GM18502 (cell line): ENCODE measurements around the gene WBP1L.
"Not testable (repeated sequence)": the region's sequence is repeated elsewhere in the genome, so short reads cannot be mapped to it uniquely, and the experiment has no call there.

Source experiments
- ATAC-seq: cut with Tn5 transposase; IDR thresholded peaks from one replicate; pipeline ENCODE4 v1.9.1; 2021; ENCODE audit warnings: mild to moderate bottlenecking; ENCODE audit not compliant: unreplicated experiment, poor library complexity

The WBP1L gene

DNA sequence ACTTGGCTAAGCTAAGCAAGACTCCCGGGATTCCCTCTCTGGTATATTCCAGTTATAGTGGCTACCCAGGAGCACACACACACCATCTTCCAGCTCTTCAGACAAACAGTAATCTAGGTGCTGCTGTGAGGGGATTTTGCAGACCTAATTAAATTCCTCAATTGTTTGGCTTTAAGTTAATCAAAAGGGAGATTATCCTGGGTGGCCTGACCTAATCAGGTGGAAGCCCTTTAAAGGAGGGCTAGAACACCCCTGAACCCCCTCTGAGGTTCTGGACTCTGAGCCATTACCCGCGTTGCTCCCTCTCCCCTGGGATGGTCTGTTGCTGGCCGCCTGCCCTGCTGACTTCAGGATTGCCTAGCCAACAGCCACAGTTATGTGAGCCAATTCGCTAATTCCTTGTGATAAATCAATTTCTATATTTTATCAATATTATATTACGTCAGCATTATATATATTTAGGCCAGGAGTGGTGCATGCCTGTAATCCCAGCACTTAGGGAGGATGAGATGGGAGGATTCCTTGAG is 22.9 kb upstream of the WBP1L start:
- ATAC-seq: no peak

DNA sequence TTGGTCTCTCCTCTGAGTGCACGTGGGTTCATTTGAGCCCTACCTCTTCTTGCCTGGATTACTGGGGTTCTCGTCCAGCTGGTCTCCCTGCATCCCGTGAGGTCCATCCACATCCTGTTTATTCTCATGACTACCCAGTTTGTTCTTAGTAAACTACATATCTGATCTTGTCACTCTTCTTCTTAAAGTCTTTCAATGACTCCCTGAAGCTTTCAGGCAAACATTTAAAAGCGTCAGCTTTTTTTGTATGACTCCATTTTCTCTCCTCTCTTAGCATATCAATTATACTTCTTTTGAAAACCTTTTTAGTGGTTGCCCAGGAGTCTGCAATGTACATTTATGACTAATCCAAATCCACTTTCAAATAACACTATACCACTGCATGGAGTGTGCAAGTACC is 21.8 kb upstream of the WBP1L start:
- no peak for ATAC-seq

DNA sequence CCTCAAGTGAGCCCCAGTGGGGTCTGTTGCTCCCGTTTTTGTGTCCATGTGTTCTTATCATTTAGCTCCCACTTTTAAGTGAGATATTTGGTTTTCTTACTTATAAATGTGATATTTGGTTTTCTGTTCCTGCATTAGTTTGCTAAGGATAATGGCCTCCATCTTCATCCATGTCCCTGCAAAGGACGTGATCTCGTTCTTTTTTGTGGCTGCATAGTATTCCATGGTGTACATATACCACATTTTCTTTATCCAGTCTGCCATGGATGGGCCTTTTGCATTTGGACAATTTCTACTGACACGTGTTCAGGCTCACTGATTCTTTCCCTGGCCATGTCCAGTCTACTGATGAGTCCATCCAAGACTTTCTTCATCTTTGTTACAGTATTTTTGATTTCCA is 19.8 kb upstream of the WBP1L start:
- no peak for ATAC-seq

DNA sequence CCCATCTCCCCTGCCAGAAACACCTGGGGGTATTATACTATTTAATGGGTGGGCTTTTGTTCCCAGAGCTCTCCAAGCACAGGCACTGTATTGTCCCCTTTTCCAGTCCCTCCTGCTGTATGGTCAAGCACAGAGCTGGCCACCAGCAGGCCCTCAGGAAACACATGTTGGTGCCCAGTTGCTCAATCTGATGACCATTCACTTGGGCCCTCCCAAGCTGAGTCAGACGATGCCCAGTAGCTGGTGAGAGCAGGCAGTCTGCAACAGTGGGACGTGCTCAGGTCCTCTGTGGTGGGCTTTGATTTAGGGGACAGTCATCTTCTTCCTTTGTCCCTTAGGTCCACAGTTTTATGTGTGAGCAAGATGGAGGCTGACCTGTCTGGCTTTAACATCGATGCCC is 17.5 kb upstream of the WBP1L start:
- ATAC-seq: no peak

DNA sequence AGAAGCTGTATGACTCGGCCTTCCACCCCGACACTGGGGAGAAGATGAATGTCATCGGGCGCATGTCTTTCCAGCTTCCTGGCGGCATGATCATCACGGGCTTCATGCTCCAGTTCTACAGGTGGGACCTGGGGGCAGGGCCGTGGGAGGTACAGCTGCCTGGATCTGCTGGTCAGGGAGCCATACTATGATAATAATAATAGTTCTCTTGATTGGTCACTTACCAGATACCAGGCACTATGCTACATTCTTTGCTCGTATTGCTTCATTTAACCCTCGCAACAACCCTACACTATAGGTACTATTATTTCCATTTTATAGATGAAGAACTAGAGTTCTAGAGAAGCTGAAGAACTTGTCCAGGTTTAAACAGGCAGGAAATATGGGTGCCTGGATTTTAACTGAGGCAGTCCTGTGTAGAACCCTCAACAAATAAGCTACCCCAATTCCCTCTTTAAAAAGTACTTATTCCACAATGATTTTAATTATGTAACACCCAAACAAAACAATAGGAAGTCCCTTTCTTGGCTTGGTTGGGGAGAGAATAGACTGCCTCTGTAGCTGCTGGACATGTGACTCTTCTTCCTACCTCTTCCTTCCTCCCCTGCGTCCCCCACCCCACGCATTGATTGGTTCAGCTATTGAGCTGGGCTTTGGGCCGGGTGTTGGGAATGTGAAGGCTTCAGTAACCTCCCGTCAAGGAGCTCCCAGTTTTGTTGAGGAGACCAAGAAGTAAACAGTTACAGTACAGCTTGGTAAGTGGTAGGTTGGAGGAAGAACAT is 16.5 kb upstream of the WBP1L start:
- no peak for ATAC-seq

DNA sequence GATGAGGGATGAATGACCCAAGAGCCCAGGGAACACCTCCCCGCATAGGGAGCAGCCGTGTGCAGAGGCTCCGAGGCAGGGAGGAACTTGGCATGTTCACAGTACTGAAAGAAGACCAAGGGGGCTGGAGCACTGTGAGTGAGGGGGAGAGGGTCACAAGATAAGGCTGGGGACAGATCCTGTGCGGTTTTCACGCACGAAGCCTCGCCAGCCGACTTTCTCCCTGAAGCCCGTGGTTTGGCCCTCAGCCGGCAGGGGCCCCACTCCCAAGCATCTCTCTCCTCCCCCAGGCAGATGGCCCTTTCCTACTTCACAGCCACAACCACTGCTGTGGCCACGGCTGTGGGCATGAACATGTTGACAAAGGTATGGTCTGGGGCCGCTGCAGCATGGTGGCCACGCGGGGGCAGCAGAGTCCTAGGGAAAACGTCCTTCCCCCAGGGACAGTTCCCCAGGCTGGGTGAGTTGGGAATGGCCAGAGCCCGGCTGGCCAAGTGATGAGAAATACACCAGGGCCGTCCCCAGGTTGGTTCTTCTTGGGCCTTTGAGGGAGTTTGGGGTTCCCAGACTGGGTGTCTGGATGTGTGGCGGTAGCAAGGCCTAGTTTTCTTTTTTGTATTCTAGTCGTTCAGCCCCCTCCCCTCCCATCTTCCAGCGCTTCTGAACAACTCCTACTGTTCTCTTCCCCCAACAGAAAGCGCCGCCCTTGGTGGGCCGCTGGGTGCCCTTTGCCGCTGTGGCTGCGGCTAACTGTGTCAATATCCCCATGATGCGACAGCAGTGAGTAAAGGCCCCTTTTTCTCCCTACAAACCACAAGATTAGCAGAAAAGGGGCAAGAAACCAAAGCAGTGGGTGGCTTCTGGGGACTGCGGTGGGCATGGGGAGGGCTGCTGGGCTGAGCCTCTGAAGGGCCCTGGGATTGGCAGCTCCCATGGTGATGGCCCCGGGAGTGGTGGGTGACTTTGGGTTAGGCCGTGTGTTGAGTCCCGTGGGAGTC is 14.4 kb upstream of the WBP1L start:
- ATAC-seq: no peak

DNA sequence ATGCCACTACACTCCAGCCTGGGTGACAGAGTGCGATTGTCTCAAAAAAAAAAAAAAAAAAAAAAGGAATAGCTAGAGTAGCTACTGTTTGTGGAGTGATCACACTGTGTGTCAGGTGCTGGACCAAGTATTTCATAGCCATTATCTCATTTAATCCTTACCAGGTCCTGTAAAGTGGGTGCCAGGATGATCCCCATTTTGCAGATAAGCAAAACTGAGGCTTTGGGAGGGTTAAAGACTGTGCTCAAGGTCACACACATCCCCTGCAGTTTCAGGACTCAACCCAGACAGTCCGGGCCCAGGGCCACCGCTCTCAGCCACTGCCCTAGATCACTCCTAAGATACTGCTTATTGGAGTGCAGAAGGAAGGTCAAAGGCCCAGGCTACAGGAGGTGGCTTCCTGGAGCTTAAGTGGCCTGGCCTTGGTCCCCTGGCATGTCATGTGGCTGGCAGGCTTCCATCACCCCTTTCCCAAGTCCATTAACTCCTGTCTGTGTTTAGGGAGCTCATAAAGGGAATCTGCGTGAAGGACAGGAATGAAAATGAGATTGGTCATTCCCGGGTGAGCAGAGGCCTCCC is 12.4 kb upstream of the WBP1L start:
- ATAC-seq: no peak

DNA sequence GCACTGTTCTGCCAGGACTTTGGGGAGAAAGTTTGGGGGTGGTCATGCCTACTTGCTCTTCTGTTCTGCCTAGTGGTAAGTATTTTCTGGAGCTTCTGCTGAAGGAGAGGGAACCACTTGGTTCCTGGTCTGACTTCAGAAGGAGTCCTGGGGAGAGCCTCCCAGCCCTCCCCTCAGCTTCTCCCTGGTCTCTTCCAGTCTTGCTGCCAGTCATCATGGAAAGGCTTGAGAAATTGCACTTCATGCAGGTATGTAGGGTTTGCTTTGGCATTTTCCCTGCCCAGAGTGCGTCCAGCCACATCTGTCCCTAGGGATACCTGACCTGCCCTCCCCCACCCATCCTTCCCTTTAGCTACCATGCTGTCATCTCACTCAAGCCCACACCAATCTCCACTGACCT is 11.1 kb upstream of the WBP1L start:
- no peak for ATAC-seq

DNA sequence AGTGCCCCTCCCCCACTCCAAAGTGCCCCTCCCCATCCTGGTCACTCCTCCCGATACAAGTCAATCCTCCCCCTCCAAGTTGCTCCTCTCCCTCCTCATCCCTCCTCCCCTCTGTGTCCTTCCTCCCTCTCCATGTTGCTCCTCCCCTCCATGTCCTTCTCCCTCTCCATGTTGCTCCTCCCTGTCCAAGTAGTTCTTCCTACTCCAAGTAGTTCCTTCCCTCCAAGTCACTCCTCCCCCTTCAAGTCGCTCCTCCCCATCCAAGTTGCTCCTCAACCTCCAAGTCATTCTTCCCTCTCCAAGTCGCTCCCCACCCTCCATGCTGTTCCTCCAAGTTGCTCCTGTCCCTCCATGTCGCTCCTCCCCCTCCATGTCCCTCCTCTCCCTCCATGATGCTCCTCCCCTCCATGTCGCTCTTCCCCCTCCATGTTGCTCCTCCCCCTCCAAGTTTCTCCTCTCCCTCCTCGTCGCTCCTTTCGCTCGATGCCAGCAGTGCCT is 8.6 kb upstream of the WBP1L start:
- ATAC-seq: no peak

DNA sequence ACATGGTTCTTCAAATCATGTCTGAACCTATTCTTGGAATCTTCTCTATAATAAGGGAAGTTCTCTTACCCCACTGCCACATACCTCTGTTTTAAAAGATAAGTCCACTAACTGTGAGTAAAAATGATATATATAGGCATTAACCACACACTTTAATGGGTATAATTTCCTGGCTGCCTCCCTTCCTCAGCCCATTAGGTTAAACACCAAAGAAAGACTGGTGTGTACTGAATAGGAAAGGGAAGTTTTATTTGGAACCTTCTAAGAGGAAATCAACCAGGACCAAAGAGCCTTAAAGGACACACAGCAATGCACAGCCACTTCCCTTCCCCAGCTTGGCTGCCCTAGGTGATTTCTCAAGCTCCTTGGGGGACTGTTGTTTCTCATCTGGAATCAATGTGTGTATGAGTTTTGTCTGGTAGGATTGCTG is 5.0 kb upstream of the WBP1L start:
- ATAC-seq: no peak

DNA sequence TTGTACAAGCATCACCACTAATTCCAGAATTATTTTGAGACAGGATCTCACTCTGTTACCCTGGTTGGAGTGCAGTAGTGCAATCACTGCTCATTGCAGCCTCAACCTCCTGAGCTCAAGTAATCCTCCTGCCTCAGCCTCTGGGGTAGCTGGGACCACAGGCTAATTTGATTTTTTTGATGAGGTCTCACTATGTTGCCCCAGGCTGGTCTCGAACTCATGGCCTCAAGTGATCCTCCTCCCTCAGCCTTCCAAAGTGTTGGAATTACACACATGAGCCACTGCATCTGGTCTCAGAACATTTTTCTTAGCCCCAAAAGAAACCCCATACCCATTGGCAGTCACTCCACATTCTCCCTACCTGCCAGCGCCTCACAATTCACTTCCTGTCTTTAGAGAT is 3.5 kb upstream of the WBP1L start:
- no peak for ATAC-seq

DNA sequence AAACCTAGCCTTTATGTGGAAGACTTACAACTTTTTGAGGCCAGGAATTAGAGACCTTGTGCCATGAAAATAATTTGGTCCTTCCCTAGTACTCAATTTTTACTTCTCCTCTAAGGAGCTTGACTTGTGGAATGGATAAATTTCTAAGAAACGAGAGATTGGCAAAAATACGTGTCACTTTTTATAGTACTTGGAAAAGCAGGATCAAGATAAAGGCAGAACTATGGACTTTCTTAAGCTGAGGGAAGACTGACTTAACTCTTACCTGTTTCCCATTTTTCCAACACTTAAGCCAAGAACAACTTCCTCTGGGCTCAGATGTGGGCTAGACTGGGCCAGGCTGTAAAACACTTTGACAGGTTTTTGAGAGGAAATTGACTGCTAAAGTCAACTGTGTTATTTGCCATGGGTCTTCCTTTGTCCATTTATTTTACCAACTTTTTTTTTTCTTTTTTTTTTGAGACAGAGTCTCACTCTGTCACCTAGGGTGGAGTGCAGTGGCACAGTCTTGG is 2.0 kb upstream of the WBP1L start:
- no peak for ATAC-seq

DNA sequence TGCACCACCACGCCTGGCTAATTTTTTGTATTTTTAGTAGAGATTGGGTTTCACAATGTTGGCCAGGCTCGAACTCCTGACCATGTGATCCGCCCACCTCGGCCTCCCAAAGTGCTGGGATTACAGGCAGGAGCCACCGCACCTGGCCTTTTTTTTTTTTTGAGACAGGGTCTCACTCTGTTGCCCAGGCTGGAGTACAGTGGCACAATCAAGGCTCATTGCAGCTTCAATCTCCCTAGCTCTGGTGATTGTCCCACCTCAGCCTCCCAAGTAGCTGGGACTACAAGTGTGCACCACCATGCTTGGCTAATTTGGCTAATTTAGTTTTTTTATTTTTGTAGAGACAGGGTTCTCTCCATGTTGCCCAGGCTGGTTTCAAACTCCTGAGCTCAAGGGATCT is 1.4 kb upstream of the WBP1L start:
- ATAC-seq: not testable (repeated sequence)

DNA sequence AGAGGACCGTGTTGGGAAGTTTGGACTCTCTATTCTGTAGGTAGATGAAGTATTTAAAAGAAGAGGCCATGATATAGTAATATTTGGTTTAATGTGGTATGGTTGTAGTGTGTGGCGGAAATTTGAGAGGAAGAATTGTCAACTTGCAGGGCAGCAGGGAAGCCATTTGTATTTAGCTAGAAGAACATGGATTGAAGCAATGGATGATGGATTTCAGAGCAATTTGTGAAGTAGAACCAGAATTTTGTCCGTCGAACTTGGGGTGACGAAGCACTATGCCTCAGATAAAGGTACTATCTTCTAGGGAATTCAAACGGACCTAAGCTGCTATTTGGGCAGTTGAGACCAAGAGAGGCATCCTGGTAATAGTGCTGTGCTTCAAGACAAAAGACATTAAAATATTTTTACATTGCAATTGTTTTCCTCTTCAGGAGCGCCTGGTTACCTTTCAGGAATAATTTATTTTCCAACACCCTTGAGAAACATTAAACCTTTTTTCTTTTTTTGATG is 615 bp upstream of the WBP1L start:
- ATAC-seq: no peak

DNA sequence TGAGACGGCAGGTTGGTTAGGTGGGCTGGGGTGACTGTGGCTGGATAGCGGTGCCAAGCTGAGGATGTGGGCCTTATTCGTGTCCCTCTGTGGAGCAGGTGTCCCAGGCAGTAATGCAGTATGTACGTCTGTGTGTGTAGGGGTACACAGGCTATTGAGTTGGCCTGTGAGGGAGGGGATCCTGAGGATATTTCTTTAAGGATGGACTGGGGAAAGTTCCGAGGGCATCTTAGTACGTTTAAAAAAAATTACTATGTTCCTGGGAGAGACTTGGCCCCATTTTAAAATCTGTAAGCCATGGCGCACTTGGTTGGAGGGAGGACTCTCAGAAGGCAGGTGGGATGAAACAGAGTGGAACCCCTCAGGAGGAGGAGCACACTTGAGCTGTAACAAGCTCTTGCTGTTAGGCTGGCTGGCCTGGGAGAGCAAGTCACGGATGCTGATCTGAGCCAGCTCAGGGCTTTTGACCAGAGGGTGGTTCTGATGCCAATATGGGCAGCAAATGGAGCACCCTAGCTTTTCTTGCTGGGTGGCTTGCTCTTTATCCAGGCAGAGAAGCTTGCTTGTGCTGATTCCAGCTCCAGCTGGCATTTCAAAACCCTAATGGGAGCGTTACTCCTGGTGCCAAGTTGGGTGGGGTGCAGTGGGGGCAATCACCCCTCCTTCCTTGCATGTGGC is 765 bp downstream of the WBP1L start:
- peak; percentile 7 for ATAC-seq

DNA sequence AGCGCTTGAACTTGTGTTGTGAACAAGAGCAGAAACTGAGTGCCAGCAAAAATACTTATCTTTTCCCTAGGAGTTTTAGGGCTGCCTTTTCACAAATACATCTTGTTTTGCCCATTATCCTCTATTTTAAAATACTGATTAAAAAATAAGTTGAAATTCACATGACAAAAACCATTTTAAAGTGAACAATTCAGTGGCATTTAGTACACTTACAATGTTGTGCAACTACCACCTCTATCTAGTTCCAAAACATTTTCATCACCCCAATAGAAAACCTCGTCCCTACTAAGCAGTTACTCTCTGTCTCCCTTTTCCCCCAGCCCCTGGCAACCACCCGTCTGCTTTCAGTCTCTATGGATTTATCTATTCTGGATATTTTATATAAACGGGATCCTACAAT is 1.4 kb downstream of the WBP1L start:
- no peak for ATAC-seq

DNA sequence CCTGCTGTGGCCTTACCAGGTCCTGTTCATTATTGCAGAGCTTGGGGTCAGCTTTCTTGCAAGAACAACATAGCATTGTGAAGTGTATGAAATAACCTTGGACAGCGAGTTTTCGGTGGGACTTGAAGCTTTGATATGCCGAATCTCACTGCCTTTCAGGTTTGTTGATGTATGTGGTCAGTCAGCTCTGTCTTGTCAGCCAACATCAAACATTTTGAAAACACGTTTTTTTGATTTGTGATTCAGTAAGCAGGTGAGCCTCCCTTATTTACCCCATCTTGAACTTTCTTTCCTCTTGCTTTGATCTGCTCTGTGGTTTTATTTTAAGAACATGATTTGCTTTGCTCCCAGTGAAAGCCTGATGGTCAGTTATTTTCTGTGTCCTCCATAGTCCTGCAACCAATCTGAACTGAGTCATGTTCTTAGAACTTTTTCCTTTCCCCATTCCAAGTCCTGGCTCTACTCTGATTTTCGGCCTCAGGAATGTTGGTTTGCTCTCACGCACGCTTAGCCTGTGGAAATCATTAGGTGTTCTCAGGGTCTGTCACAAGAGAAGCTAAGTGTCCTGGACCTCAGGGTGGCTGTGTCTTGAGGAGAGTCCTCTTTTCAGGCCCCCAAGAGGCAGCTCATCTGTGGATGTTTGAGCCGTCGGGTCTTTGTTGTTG is 8.7 kb downstream of the WBP1L start:
- no peak for ATAC-seq

DNA sequence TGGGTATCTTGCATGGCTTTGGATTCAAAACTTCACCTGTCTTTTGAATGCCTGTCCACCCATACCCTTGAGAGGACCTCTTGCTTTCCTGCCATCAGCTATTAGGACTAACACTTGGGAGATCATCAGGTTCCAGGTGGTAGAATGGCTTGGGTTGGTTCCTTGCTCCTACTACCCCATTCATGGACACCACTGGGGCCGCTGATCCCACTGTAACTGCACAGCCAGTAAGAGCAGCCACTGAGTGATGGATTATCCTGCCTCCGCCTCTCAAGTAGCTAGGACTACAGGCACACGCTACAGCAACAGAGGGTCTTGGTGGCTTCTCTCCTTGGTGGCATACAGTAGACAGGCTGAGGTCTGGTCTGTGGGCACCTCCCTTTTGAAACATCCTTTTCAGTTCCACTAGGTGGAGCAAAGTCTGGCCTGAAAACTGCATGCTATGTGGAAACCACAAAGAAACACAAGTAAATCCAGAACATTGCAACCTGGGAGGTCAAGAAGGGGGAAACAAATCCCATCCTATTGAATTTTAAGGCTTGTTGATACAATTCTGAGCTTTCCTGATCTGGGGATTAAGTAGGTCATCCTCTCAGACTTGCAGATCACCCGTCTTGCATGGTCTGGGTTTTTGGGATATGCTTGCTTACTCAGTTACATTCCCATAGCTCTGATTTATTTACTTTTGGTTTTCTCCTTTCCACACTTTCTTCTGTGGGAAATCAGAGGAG is 9.4 kb downstream of the WBP1L start:
- ATAC-seq: peak; percentile 55
